Heart left ventricle (tissue), 13 donors: ENCODE measurements around the gene KLHL26.

ENCODE experiments used
- POLR2A ChIP-seq, 2 donors: fragments of 450-650 bp; IDR thresholded peaks; one replicate each; pipeline ENCODE4 v1.6.1; 2017; ENCODE audit warnings: antibody characterized with exemption in 2 of 2, mild to moderate bottlenecking in 2 of 2, moderate library complexity in 2 of 2
- TF ChIP-seq, protein P1 (sequence below), 12 donors: fragments of 200-600 bp; sonication (generic) in 4 of 12; IDR thresholded peaks; one replicate each; pipeline versions ENCODE4 v1.5.0 to v1.8.0; 2018 to 2022; ENCODE audit warnings: antibody characterized with exemption in 12 of 12, mild to moderate bottlenecking in 5 of 12
- donor health status: ischemic (EF 13 %, LVEDD 7.1; RV severe dilation, severe dysfunction).
- donor health status: DM: no; HTN: yes; CAD: no.
- donor health status: DM: no; HTN: no; CAD: no.
- donor health status: ischemic (EF 25% LVEDD 6.9; RV normal size, moderate dysfunction).
- donor health status: ischemic (EF 25% LVEDD 5.7; RV mildly dilated, moderate dysfunction).
- donor health status: ischemic (EF 35%, LVEDD 5.7; RV mildly dilated, moderate dysfunction).
- donor health status: nonischemic (EF 11% LVEDD 7.7; RV severe dilation, severe dysfunction).
- donor health status: DM: yes; HTN: yes; CAD: no.
- donor health status: PGD.
- donor health status: ischemic (EF 29% LVEDD 5.4; RV normal size, mild dysfunction).
- donor health status: nonischemic (EF 23%, LVEDD 6.1; RV moderate dilation, normal function).

DNA sequence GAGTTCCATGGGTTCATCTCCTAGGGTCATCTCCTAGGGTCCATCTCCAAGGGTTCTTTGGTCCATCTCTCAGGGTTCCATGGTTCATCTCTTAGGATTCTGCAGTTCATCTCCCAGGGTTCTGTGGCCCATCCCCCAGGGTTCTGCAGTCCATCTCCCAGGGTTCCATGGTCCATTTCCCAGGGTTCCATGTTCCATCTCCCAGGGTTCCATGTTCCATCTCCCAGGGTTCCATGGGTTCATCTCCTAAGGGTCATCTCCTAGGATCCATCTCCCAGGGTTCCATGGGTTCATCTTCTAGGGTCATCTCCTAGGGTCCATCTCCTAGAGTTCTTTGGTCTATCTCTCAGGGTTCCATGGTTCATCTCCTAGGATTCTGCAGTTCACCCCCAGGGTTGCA, 19.3 kb upstream of the KLHL26 start:
- TF ChIP-seq, protein P1, sequence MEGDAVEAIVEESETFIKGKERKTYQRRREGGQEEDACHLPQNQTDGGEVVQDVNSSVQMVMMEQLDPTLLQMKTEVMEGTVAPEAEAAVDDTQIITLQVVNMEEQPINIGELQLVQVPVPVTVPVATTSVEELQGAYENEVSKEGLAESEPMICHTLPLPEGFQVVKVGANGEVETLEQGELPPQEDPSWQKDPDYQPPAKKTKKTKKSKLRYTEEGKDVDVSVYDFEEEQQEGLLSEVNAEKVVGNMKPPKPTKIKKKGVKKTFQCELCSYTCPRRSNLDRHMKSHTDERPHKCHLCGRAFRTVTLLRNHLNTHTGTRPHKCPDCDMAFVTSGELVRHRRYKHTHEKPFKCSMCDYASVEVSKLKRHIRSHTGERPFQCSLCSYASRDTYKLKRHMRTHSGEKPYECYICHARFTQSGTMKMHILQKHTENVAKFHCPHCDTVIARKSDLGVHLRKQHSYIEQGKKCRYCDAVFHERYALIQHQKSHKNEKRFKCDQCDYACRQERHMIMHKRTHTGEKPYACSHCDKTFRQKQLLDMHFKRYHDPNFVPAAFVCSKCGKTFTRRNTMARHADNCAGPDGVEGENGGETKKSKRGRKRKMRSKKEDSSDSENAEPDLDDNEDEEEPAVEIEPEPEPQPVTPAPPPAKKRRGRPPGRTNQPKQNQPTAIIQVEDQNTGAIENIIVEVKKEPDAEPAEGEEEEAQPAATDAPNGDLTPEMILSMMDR (IDR thresholded peaks at IDR 0.05): no peak
- TF ChIP-seq POLR2A (IDR thresholded peaks at IDR 0.05): no peak
